Large intestine (tissue), 3 donors: ENCODE data around the gene HACD4. TPM values are rescaled to one million over a fixed set of nuclear protein-coding genes. Genes with fewer than 3 reads are reported as not detected.
"Not testable (repeated sequence)": the region's sequence is repeated elsewhere in the genome, so short reads cannot be mapped to it uniquely, and the experiment has no call there.

ENCODE experiments used
- DNase-seq, 2 donors: peaks; one replicate each; pipeline versions ENCODE4 v3.0.0 to v3.0.0-alpha.2; 2013
- H3K27ac ChIP-seq: one replicate; pipeline ENCODE4 v1.5.1; 2013; ENCODE audit warnings: low read length
- H3K27me3 ChIP-seq: 2 replicates; pipeline ENCODE4 v1.6.1; 2013; ENCODE audit warnings: low read length; ENCODE audit not compliant: control insufficient read depth, insufficient read depth
- H3K36me3 ChIP-seq: 2 replicates; pipeline ENCODE4 v1.6.1; 2013; ENCODE audit warnings: low read length; ENCODE audit not compliant: control insufficient read depth, insufficient read depth
- H3K4me1 ChIP-seq: one replicate; pipeline ENCODE4 v1.6.1; 2013; ENCODE audit warnings: low read length; ENCODE audit not compliant: control insufficient read depth, insufficient read depth
- H3K4me3 ChIP-seq: one replicate; pipeline ENCODE4 v1.5.1; 2013; ENCODE audit warnings: low read length
- H3K9me3 ChIP-seq: one replicate; pipeline ENCODE4 v1.6.1; 2013; ENCODE audit warnings: mild to moderate bottlenecking, low read depth, low read length, moderate library complexity; ENCODE audit not compliant: control insufficient read depth
- WGBS: methylation state at CpG from one replicate; pipeline ENCODE4 v1.1.5; 2013; ENCODE audit warnings: low lambda C conversion rate; ENCODE audit not compliant: insufficient coverage; 5-methylcytosine and 5-hydroxymethylcytosine counted together
- polyA plus RNA-seq: library from polyadenylated mRNA; unstranded; fragments of 120-200 nt; gene quantifications from one replicate; pipeline ENCODE4 v1.2.1, GENCODE V29; 2013

The HACD4 gene
- polyA plus RNA-seq, 1 donor = 4.8 TPM

GRCh38 chr9:20978249-20978648, 53.2 kb downstream of the HACD4 start:
- H3K27me3 ChIP-seq = no peaks in the 10 kb centered on the region
- H3K4me3 ChIP-seq = no peak overlapping the region
- H3K9me3 ChIP-seq = no peaks in the 10 kb centered on the region
- no peak overlapping the region for H3K27ac ChIP-seq
- no CpG with 5 or more reads among the region's 2 CpGs for WGBS
- H3K4me1 ChIP-seq = no peaks in the 10 kb centered on the region
- H3K36me3 ChIP-seq = peaks cover 7% of the 10 kb centered on the region
- no peak for DNase-seq

GRCh38 chr9:20974191-20974938, 57.1 kb downstream of the HACD4 start:
- H3K27me3 ChIP-seq, H3K36me3 ChIP-seq, H3K9me3 ChIP-seq, H3K4me1 ChIP-seq, DNase-seq, H3K27ac ChIP-seq, H3K4me3 ChIP-seq: not testable (repeated sequence)
- WGBS = 86% methylated on average over 1 of the region's 2 CpGs

- H3K9me3 ChIP-seq, H3K4me1 ChIP-seq, H3K4me3 ChIP-seq, DNase-seq, H3K36me3 ChIP-seq, H3K27ac ChIP-seq, H3K27me3 ChIP-seq: not testable (repeated sequence)
- whole genome bisulfite sequencing = 81% methylated on average over 2 of the region's 2 CpGs
Measured at GRCh38 chr9:20973246-20973947, 58.0 kb downstream of the HACD4 start.

- no peak overlapping the region for H3K4me3 ChIP-seq
- DNase-seq = no peak
- H3K9me3 ChIP-seq = peaks cover 5% of the 10 kb centered on the region
- H3K4me1 ChIP-seq = no peaks in the 10 kb centered on the region
- no peaks in the 10 kb centered on the region for H3K27me3 ChIP-seq
- no peak overlapping the region for H3K27ac ChIP-seq
- 100% methylated on average over 1 of the region's 1 CpG for WGBS
- peaks cover 7% of the 10 kb centered on the region for H3K36me3 ChIP-seq
Measured at GRCh38 chr9:20972684-20973083, 58.8 kb downstream of the HACD4 start.

- H3K4me1 ChIP-seq = no peaks in the 10 kb centered on the region
- no peak overlapping the region for H3K27ac ChIP-seq
- WGBS = 80% methylated on average over 2 of the region's 4 CpGs
- no peak for DNase-seq
- H3K9me3 ChIP-seq = peaks cover 3% of the 10 kb centered on the region
- H3K36me3 ChIP-seq = peaks cover 2% of the 10 kb centered on the region
- H3K27me3 ChIP-seq = no peaks in the 10 kb centered on the region
- H3K4me3 ChIP-seq = no peak overlapping the region
Measured at GRCh38 chr9:20962536-20963225, 68.8 kb downstream of the HACD4 start.

- Histone ChIP-seq H3K27ac (no peak overlapping the region), H3K4me1 (no peaks in the 10 kb centered on the region), H3K27me3 (no peaks in the 10 kb centered on the region), H3K9me3 (no peaks in the 10 kb centered on the region), H3K36me3 (peaks cover 16% of the 10 kb centered on the region), H3K4me3 (no peak overlapping the region)
- no peak for DNase-seq
- no CpG with 5 or more reads among the region's 2 CpGs for WGBS
Measured at GRCh38 chr9:20950707-20951106, 80.7 kb downstream of the HACD4 start.

Other genes with a start within 250 kb of the HACD4 start
- not detected for gene IFNB1, start 46.3 kb upstream of the HACD4 start, polyA plus RNA-seq
- gene IFNW1, start 110.2 kb upstream of the HACD4 start, polyA plus RNA-seq = 0.06 TPM
- 0.13 TPM for gene IFNA21, start 135.0 kb upstream of the HACD4 start, polyA plus RNA-seq
- not detected for gene IFNA4, start 155.9 kb upstream of the HACD4 start, polyA plus RNA-seq
- not detected for gene IFNA7, start 170.6 kb upstream of the HACD4 start, polyA plus RNA-seq
- not detected for gene IFNA10, start 175.5 kb upstream of the HACD4 start, polyA plus RNA-seq
- not detected for gene IFNA16, start 185.7 kb upstream of the HACD4 start, polyA plus RNA-seq
- not detected for gene IFNA17, start 196.6 kb upstream of the HACD4 start, polyA plus RNA-seq
- gene IFNA14, start 208.4 kb upstream of the HACD4 start, polyA plus RNA-seq = not detected